H54 (cell line): Measurements from ENCODE around the gene HTR3A.
"Not testable (repeated sequence)": the region's sequence is repeated elsewhere in the genome, so short reads cannot be mapped to it uniquely, and the experiment has no call there.

Experiments
- DNase-seq: peaks from one replicate; pipeline ENCODE4 v3.0.0; 2011; ENCODE audit warnings: low spot score, mixed read lengths; ENCODE audit not compliant: insufficient read length
- FAIRE-seq: peaks from 3 replicates; lab custom pipeline; 2011; peaks lifted over from hg19 to GRCh38; lab: Jason Lieb, UNC
- POLR2A ChIP-seq: IDR thresholded peaks from 2 replicates; pipeline ENCODE4 v1.6.1; 2011; ENCODE audit warnings: low read depth, mild to moderate bottlenecking, low read length

Gene HTR3A

DNA sequence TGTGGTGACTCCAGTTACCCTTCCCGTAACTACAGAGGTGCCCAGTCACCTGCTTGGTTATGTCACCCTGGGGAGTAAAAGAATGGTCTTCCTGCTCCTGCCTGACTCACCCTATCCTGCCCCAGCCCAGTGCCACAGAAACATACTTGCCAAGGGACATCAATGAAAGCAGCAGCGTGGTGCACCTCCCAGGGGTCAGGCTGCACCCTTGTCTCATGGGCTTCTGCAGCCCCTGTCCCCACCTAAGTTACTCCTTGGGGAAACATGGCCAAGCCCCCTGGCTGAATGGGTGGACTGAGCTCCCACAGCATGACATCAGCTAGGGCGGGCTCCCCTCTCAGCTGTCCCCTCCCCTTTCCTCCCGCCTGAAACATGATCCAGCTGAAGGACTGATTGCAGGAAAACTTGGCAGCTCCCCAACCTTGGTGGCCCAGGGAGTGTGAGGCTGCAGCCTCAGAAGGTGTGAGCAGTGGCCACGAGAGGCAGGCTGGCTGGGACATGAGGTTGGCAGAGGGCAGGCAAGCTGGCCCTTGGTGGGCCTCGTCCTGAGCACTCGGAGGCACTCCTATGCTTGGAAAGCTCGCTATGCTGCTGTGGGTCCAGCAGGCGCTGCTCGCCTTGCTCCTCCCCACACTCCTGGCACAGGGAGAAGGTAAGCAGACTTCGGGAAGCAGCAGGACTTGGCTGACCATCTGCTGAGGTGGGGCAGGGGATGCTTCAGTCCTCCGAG, at the start of gene HTR3A:
Gene HTR3A, plus strand, starts transcription at position 368 of the 730 bp plus-strand sequence. Its CDS starts 218 bp downstream, at position 586.
- TF ChIP-seq POLR2A = no peak

DNA sequence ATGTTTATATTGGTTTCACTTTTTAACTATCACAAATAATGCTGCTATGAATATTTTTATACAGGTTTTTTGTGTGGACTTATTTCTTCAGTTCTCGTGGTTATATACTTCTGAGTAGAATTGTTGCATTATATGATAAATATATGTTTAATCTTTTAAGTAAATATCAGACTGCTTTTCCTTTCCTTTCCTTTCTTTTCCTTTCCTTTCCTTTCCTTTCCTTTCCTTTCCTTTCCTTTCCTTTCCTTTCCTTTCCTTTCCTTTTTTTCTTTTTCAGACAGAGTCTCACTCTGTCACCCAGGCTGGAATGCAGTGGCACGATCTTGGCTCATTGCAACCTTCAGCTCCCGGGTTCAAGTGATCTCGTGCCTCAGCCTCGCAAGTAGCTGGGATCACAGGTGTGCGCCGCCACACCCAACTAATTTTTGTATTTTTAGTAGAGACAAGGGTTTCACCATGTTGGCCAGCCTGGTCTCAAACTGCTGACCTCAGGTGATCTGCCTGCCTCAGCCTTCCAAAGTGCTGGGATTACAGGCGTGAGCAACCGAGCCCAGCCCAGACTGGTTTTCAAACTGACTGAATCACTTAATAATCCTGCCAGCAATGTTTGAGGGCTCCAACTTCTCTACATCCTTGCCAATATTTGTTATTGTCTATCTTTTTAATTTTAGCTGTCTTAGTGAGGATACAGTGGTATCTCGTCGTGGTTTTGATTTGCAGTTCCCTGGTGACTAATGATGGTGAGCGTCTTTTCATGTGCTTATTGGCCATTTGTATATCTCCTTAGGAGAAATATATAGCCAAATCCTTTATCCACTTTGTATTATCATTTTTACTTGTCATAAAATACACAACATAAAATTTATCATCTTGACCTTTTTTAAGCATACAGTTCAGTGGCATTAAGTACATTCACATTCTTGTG, 48.4 kb upstream of the HTR3A start:
- FAIRE-seq (no peak), DNase-seq (no peak)
- TF ChIP-seq POLR2A = no peak

More for the DNA sequence above, at the start of gene HTR3A:
- FAIRE-seq = no peak
- DNase-seq = no peak

DNA sequence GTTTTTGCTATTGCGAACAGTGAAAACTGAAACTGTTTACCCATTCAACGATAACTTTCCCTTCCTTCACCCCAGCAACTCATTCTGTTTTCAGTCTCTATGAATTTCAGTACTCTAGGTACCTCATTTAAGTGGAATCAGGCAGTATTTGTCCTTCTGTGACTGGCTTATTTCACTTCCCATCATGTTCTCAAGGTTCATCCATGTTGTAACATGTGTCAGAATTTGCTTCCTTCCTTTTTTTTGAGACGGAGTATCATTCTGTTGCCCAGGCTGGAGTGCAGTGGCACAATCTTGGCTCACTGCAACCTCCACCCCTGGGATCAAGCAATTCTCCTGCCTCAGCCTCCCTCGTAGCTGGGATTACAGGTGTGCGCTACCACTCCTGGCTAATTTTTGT, 46.6 kb upstream of the HTR3A start:
- FAIRE-seq (no peak), DNase-seq (no peak)
- TF ChIP-seq POLR2A = no peak

- FAIRE-seq = no peak
- no peak for TF ChIP-seq POLR2A
- no peak for DNase-seq
Measured at GRCh38 chr11:113932788-113933187, 42.1 kb upstream of the HTR3A start.

GRCh38 chr11:113934193-113934592, 40.7 kb upstream of the HTR3A start:
- FAIRE-seq, DNase-seq: not testable (repeated sequence)

- FAIRE-seq (no peak), DNase-seq (no peak)
- TF ChIP-seq POLR2A = no peak
Measured at GRCh38 chr11:113934761-113935160, 40.1 kb upstream of the HTR3A start.

DNA sequence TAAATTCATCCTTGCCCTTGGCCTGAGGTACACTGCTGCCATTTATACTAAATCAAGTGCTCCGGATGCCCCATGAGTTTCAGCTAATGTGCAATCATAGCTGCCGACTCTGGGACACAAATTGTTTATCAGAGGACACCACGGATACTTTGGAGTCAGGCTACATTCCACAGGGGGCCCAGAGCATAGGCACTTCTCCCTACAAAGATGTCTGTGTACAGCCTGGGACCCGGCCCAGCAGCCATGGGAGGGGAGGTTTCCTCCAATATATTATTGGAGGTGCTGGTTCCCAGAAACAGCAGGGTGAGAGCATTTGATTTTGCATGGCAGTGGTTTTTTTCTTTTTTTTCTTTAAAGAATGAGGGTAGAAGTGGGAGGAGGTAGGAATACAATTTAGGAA, 39.0 kb upstream of the HTR3A start:
- DNase-seq = no peak
- no peak for TF ChIP-seq POLR2A
- FAIRE-seq = no peak

- no peak for TF ChIP-seq POLR2A
- DNase-seq (no peak), FAIRE-seq (no peak)
Measured at GRCh38 chr11:113937918-113938317, 37.0 kb upstream of the HTR3A start.

DNA sequence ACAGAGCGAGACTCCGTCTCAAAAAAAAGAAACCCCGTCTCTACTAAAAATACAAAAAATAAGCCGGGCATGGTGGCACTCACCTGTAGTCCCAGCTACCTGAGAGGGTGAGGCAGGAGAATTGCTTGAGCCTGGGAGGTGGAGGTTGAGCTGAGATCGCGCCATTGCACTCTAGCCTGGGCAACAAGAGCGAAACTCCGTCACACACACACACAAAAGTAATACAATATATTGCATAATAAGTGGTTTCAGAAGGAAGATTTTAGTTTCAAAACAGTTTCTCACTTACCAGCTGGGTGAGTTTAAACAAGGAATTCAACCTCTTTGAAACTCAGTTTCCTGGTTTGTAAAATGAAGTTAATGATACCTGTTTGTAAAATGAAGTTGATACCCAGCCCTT, 32.7 kb upstream of the HTR3A start:
- DNase-seq (no peak), FAIRE-seq (no peak)
- no peak for TF ChIP-seq POLR2A

DNA sequence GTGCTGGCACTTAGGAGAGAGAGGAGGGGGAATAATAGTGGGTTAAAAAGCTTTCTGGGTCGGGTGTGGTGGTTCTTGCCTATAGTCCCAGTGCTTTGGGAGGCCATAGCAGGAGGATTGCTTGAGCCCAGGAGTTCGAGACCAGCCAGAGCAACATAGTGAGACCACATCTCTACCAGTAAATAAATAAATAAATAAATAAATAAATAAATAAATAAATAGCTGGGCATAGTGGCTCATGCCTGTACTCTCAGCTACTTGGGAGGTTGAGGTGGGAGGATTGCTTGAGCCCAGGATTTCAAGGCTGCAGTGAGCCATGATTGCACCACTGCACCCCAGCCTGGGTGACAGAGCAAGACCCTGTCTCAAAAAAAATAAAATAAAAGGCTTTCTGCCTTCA, 28.7 kb upstream of the HTR3A start:
- not testable (repeated sequence) for FAIRE-seq, DNase-seq

DNA sequence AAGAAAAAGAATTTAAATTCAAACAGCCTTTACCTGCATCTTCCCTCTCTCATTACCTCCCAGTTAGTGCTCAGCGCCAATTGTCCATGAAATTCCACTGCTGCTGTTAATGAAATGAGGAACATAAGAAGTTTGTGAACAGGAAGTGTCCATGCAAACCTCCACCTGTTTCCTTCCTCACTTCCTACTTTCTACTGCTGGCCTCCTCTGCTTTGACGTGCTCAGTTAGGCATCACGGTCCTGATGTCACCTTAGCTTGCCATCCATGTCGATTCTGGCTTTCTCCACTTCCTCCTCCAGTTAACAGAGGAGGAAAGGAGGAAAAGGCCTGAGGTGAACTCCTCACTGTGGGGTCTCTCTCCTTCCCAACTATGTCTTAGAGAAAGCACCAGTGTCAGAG, 26.9 kb upstream of the HTR3A start:
- FAIRE-seq = no peak
- no peak for TF ChIP-seq POLR2A
- DNase-seq = no peak

GRCh38 chr11:113949891-113950290, 25.0 kb upstream of the HTR3A start:
- no peak for TF ChIP-seq POLR2A
- FAIRE-seq = no peak

GRCh38 chr11:113951537-113951936, 23.4 kb upstream of the HTR3A start:
- FAIRE-seq = no peak
- DNase-seq = no peak
- no peak for TF ChIP-seq POLR2A

More at GRCh38 chr11:113949891-113950290, 25.0 kb upstream of the HTR3A start:
- no peak for DNase-seq

DNA sequence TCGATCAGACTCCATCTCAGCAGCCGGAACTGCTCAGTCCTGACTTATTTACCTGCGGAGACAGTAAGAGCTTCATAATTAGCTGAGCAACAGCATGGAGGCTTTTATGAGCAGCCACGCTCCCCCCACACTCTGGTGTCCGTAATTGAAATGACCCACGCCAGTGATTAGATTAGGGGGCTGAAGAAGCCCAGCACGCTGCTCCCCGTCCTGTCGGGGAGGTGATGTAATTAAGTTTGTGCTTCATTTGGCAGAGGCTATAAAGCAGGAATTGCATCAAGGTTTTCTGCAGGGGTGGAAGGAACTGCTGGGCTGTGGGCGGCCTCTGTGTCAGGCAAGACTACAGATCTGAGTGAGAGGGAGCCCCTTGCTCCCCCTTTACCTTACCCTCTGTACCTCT, 22.8 kb upstream of the HTR3A start:
- no peak for TF ChIP-seq POLR2A
- no peak for DNase-seq
- no peak for FAIRE-seq

GRCh38 chr11:113952588-113952987, 22.3 kb upstream of the HTR3A start:
- FAIRE-seq (no peak), DNase-seq (no peak)
- no peak for TF ChIP-seq POLR2A
